IMR-90 (cell line): ENCODE data around the gene HOTAIR. TPM values are rescaled to one million over a fixed set of nuclear protein-coding genes. Genes with fewer than 3 reads are reported as not detected.

Experiments
- ATAC-seq: fragments of 200-7000 bp; cut with Tn5 transposase; 2 replicates; pipeline ENCODE4 v1.9.1; 2020; ENCODE audit warnings: low read depth, mild to moderate bottlenecking, moderate library complexity
- BruUV-seq: library from RNA; stranded (reverse); fragments of 400-500 nt; replicated peaks from 2 replicates; lab custom pipeline; 2021; lab: Mats Ljungman, UMichigan
- CTCF ChIA-PET: fragments of 300-600 bp; formaldehyde crosslinking; extraction: SDS; loops from one replicate; lab custom pipeline; 2021; ENCODE audit warnings: antibody characterized with exemption; lab: Yijun Ruan, JAX
- POLR2A ChIA-PET: fragments of 300-600 bp; sonication (Branson Sonifier 250); formaldehyde crosslinking; loops from one replicate; lab custom pipeline; 2022; ENCODE audit warnings: antibody characterized with exemption; ENCODE audit not compliant: unreplicated experiment; lab: Charles Lee
- DNase-seq: peaks from one replicate; pipeline ENCODE4 v3.0.0; 2013
- H2AFZ ChIP-seq: replicated peaks from 2 replicates; pipeline ENCODE3; 2013; ENCODE audit warnings: low read length, mild to moderate bottlenecking; ENCODE audit not compliant: poor library complexity
- H2AK5ac ChIP-seq: 2 replicates; pipeline ENCODE4 v1.6.1; 2013; ENCODE audit warnings: low read depth, low read length, inconsistent platforms
- H2AK9ac ChIP-seq: replicated peaks from 2 replicates; pipeline ENCODE3; 2013; ENCODE audit warnings: mild to moderate bottlenecking, low read depth, low read length, moderate library complexity; ENCODE audit not compliant: poor library complexity
- H2BK120ac ChIP-seq: 2 replicates; pipeline ENCODE4 v1.6.1; 2013; ENCODE audit warnings: low read depth, low read length, inconsistent platforms
- H2BK15ac ChIP-seq: 3 replicates; pipeline ENCODE4 v1.6.1; 2013; ENCODE audit warnings: low read depth, low read length, inconsistent platforms
- H2BK20ac ChIP-seq: 2 replicates; pipeline ENCODE4 v1.6.1; 2013; ENCODE audit warnings: low read depth, mild to moderate bottlenecking, inconsistent platforms, low read length, moderate library complexity
- H2BK5ac ChIP-seq: 2 replicates; pipeline ENCODE4 v1.6.1; 2013; ENCODE audit warnings: mild to moderate bottlenecking, low read depth, low read length, inconsistent platforms; ENCODE audit not compliant: poor library complexity, severe bottlenecking
- H3K14ac ChIP-seq: replicated peaks from 2 replicates; pipeline ENCODE4 v1.6.1; 2013; ENCODE audit warnings: low read depth, low read length, inconsistent platforms
- H3K18ac ChIP-seq: 2 replicates; pipeline ENCODE4 v1.6.1; 2013; ENCODE audit warnings: low read depth, low read length, control low read depth
- H3K23ac ChIP-seq: 2 replicates; pipeline ENCODE4 v1.6.1; 2013; ENCODE audit warnings: low read depth, low read length, inconsistent platforms
- H3K27ac ChIP-seq: 2 replicates; pipeline ENCODE4 v1.5.1; 2013; ENCODE audit warnings: mild to moderate bottlenecking, control low read depth, low read length; ENCODE audit not compliant: insufficient read depth
- H3K27me3 ChIP-seq: 2 replicates; pipeline ENCODE4 v1.6.1; 2013; ENCODE audit warnings: low read length; ENCODE audit not compliant: control insufficient read depth, insufficient read depth
- H3K36me3 ChIP-seq: 2 replicates; pipeline ENCODE4 v1.6.1; 2013; ENCODE audit warnings: low read length, mixed read lengths; ENCODE audit not compliant: control insufficient read depth, insufficient read depth
- H3K4ac ChIP-seq: 2 replicates; pipeline ENCODE4 v1.6.1; 2013; ENCODE audit warnings: low read depth, low read length, inconsistent platforms
- H3K4me1 ChIP-seq: 2 replicates; pipeline ENCODE4 v1.6.1; 2013; ENCODE audit warnings: low read length, mixed read lengths; ENCODE audit not compliant: control insufficient read depth, insufficient read depth
- H3K4me2 ChIP-seq: 2 replicates; pipeline ENCODE4 v1.6.1; 2013; ENCODE audit warnings: low read depth, mild to moderate bottlenecking, control low read depth, low read length, moderate library complexity
- H3K4me3 ChIP-seq: 2 replicates; pipeline ENCODE4 v1.5.1; 2013; ENCODE audit warnings: low read depth, mild to moderate bottlenecking, control low read depth, low read length, moderate library complexity; ENCODE audit not compliant: insufficient read depth
- H3K56ac ChIP-seq: 2 replicates; pipeline ENCODE4 v1.6.1; 2013; ENCODE audit warnings: low read length, inconsistent platforms; ENCODE audit not compliant: insufficient read depth; ENCODE audit errors: extremely low read depth
- H3K79me1 ChIP-seq, 2 experiments: 2 replicates each; pipeline ENCODE4 v1.6.1; 2013; ENCODE audit warnings: low read length in 2 of 2, inconsistent platforms in 1 of 2, low read depth in 1 of 2
- H3K9ac ChIP-seq: 2 replicates; pipeline ENCODE4 v1.6.1; 2013; ENCODE audit warnings: low read depth, low read length, control low read depth
- H3K9me1 ChIP-seq: 2 replicates; pipeline ENCODE4 v1.6.1; 2013; ENCODE audit warnings: low read length, inconsistent platforms; ENCODE audit not compliant: insufficient read depth
- H3K9me3 ChIP-seq: 2 replicates; pipeline ENCODE4 v1.6.1; 2013; ENCODE audit warnings: low read length; ENCODE audit not compliant: control insufficient read depth, insufficient read depth
- H4K20me1 ChIP-seq: 2 replicates; pipeline ENCODE4 v1.6.1; 2013; ENCODE audit warnings: low read length, inconsistent platforms; ENCODE audit not compliant: insufficient read depth
- H4K5ac ChIP-seq: 2 replicates; pipeline ENCODE4 v1.6.1; 2013; ENCODE audit warnings: mild to moderate bottlenecking, low read depth, low read length, control low read depth
- H4K8ac ChIP-seq, 2 experiments: 2 replicates each; pipeline ENCODE4 v1.6.1; 2013; ENCODE audit warnings: low read depth in 2 of 2, low read length in 2 of 2, control low read depth in 1 of 2, inconsistent platforms in 1 of 2
- H4K91ac ChIP-seq: 2 replicates; pipeline ENCODE4 v1.6.1; 2013; ENCODE audit warnings: low read depth, low read length, inconsistent platforms; ENCODE audit not compliant: insufficient read depth
- ELK1 ChIP-seq: fragments of 150-350 bp; IDR thresholded peaks from 2 replicates; pipeline ENCODE4 v1.6.1; 2016; ENCODE audit warnings: low read depth, mild to moderate bottlenecking, low read length, moderate library complexity, borderline replicate concordance
- MXI1 ChIP-seq: IDR thresholded peaks from 2 replicates; pipeline ENCODE4 v1.6.1; 2012; ENCODE audit warnings: low read depth, mild to moderate bottlenecking, low read length, moderate library complexity, borderline replicate concordance
- RFX5 ChIP-seq: IDR thresholded peaks from 2 replicates; pipeline ENCODE4 v1.8.0; 2012; ENCODE audit warnings: low read depth, mild to moderate bottlenecking, low read length, moderate library complexity
- WGBS, 2 experiments: methylation state at CpG; one replicate each; pipeline versions ENCODE4 v1.1.5 to v1.1.7; 2013; ENCODE audit warnings: missing lambda C conversion rate in 2 of 2; ENCODE audit not compliant: insufficient read length in 1 of 2; ENCODE audit errors: extremely low coverage in 2 of 2; 5-methylcytosine and 5-hydroxymethylcytosine counted together
- dilution Hi-C: fragments of 300-500 bp; cut with HindIII; formaldehyde crosslinking; loops from one replicate; pipeline ENCODE4 v1.14.3; 2018; ENCODE audit warnings: low sequenced_read_pairs; ENCODE audit not compliant: unreplicated experiment
- in situ Hi-C: fragments of 300-500 bp; cut with MboI; formaldehyde crosslinking; loops from 3 replicates; pipeline ENCODE4 v1.14.3; 2019; ENCODE audit warnings: low sequenced_read_pairs, inconsistent platforms, mixed read lengths
- intact Hi-C: fragments of 100-400 bp; cut with micrococcal nuclease; formaldehyde crosslinking; loops from 2 replicates; pipeline ENCODE4 v1.10.0; 2022
- polyA plus RNA-seq, 3 experiments: library from polyadenylated mRNA; depleted of rRNA; stranded (reverse); fragments of >200 nt; gene quantifications; 2 replicates each; pipeline ENCODE4 v1.2.3, GENCODE V29; 2012; ENCODE audit warnings: low replicate concordance in 1 of 3
- total RNA-seq: library from RNA; depleted of rRNA; stranded (reverse); fragments of >200 nt; gene quantifications from 2 replicates; pipeline ENCODE4 v1.2.3, GENCODE V29; 2012

The HOTAIR gene
- total and polyA plus RNA-seq, 2 of the 4 experiments (the other 2 are of a cell fraction), result not detected

- no peak for TF ChIP-seq RFX5
Observed at GRCh38 chr12:53986686-53987483, 12.1 kb upstream of the HOTAIR start (continued).

GRCh38 chr12:53985994-53986685, 11.4 kb upstream of the HOTAIR start:
- no peak for DNase-seq

More at GRCh38 chr12:53985994-53986685, 11.4 kb upstream of the HOTAIR start:
- no peak overlapping the region for H3K56ac ChIP-seq
- no peaks in the 10 kb centered on the region; the same call in 1 of the 2 replicates for H4K20me1 ChIP-seq
- H2BK15ac ChIP-seq, result no peak overlapping the region
- no peaks in the 10 kb centered on the region for H3K36me3 ChIP-seq
- H3K18ac ChIP-seq, result no peak overlapping the region
- no peak overlapping the region for H2BK5ac ChIP-seq
- H3K27me3 ChIP-seq, result peaks cover 96% of the 10 kb centered on the region
- dilution Hi-C loops, result no loop called here
- no peak overlapping the region for H2BK120ac ChIP-seq
- no peak overlapping the region for H3K14ac ChIP-seq
- in situ Hi-C loops, result no loop called here
- CTCF ChIA-PET, result no interaction called here
- no peak overlapping the region for H4K5ac ChIP-seq
- H2AFZ ChIP-seq, result no peak overlapping the region
- no peak overlapping the region for H3K23ac ChIP-seq
- no TSS peak for BruUV-seq
- no peak overlapping the region for H4K91ac ChIP-seq
- ATAC-seq, result no peak
- WGBS, 2 experiments, result 0% methylated on average over 12 of the region's 50 CpGs; no CpG with 5 or more reads in 1 of the 2 experiments
- peaks cover 5% of the 10 kb centered on the region for H3K9me3 ChIP-seq
- no peak overlapping the region for H2BK20ac ChIP-seq
- POLR2A ChIA-PET, result interaction anchor here (0.6 kb wide), 1 partner anchor 249 kb away, joined by 3 read pairs; no protein-coding TSS in a partner anchor
- no peak overlapping the region for H3K27ac ChIP-seq
- H3K4me3 ChIP-seq, result no peak overlapping the region
- H3K9ac ChIP-seq, result no peak overlapping the region
- no peak overlapping the region for H3K4me2 ChIP-seq
- intact Hi-C loops, result loop anchor here (5.0 kb wide), 1 partner anchor 219 kb away; no protein-coding TSS in a partner anchor
- H2AK5ac ChIP-seq, result no peak overlapping the region
- H3K4me1 ChIP-seq, result 0 out of 2 replicates have a peak, but pooled peaks cover 2% of the 10 kb centered on the region
- H3K4ac ChIP-seq, result no peak overlapping the region
- H2AK9ac ChIP-seq, result no peak overlapping the region
- no peaks in the 10 kb centered on the region for H3K79me1 ChIP-seq
- H3K9me1 ChIP-seq, result no peaks in the 10 kb centered on the region
- H4K8ac ChIP-seq, result no peak overlapping the region
- TF ChIP-seq ELK1, result no peak
- TF ChIP-seq MXI1, result no peak
- no peak for TF ChIP-seq RFX5
